ENCODE results near the gene ZNF292.

DNA sequence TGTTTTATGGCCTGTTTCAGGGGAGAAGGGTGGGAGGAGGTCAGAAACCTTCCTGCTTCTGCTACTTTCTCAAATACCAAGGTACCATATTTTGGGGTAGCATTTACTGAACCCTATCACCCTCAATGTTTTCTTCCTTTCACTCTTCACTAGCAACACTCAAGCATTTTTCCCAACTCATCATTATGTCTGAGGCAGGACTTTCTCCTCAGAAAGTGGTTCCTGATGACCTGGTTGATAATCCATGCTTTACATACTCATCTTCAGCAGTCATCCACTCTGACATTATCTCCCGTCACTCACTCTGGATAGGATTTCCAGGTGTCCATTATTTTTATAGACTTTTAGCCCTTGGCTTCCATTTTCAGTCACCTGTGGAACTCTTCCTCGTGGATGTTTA is 21.1 kb downstream of the ZNF292 start:
- TF ChIP-seq CTCF (IDR thresholded peaks at IDR 0.05; ENCODE audit: low read depth, low read length) (no peak), POLR2A (IDR thresholded peaks at IDR 0.05; ENCODE audit: extremely low read depth, insufficient read length) (no peak), MAX (IDR thresholded peaks at IDR 0.05; ENCODE audit: low read depth, low read length) (no peak), MYC (IDR thresholded peaks at IDR 0.05; ENCODE audit: low read depth, low read length) (no peak)

All from NB4 (cell line).